Stomach (tissue), 9 donors: ENCODE results near the gene C2orf78. TPM values are rescaled to one million over a fixed set of nuclear protein-coding genes. Genes with fewer than 3 reads are reported as not detected.

ENCODE experiments used
- DNase-seq, 2 donors: peaks; one replicate each; pipeline versions ENCODE4 v3.0.0 to v3.0.0-alpha.2; 2013 to 2019
- H3K27ac ChIP-seq, 5 donors: fragments of 200-600 bp in 4 of 5; sonication (generic) in 4 of 5; one replicate each; pipeline ENCODE4 v1.5.1; 2013 to 2019; ENCODE audit warnings: mild to moderate bottlenecking in 1 of 5, moderate library complexity in 1 of 5
- H3K27me3 ChIP-seq, 3 donors: fragments of 200-600 bp; sonication (generic); one replicate each; pipeline ENCODE4 v1.5.1; 2017 to 2019; ENCODE audit warnings: mixed run types in 1 of 3
- H3K36me3 ChIP-seq, 4 donors: fragments of 200-600 bp; sonication (generic); 1 replicate in 3 of 4; 2 replicates in 1 of 4; pipeline ENCODE4 v1.5.1; 2016 to 2019
- H3K4me1 ChIP-seq, 4 donors: fragments of 200-600 bp; sonication (generic); one replicate each; pipeline ENCODE4 v1.5.1; 2016 to 2019
- H3K4me3 ChIP-seq, 4 donors: fragments of 200-600 bp; sonication (generic) in 3 of 4; one replicate each; pipeline ENCODE4 v1.5.1; 2016 to 2019; ENCODE audit warnings: mild to moderate bottlenecking in 1 of 4
- H3K9me3 ChIP-seq, 4 donors: fragments of 200-600 bp; sonication (generic); one replicate each; pipeline ENCODE4 v1.5.1; 2016 to 2019
- CTCF ChIP-seq, 7 experiments: fragments of 450-650 bp in 4 of 7; fragments of 200-600 bp in 3 of 7; sonication (generic) in 3 of 7; IDR thresholded peaks; one replicate each; pipeline ENCODE4 v1.5.1; 2016 to 2019; ENCODE audit warnings: antibody characterized with exemption in 7 of 7, control low read depth in 2 of 7, mild to moderate bottlenecking in 1 of 7
- EP300 ChIP-seq: sonication (generic); formaldehyde crosslinking; IDR thresholded peaks from one replicate; pipeline ENCODE4 v1.6.1; 2017; ENCODE audit warnings: antibody characterized with exemption
- POLR2A ChIP-seq, 4 donors: fragments of 450-650 bp; IDR thresholded peaks; one replicate each; pipeline ENCODE4 v1.6.1; 2016; ENCODE audit warnings: antibody characterized with exemption in 4 of 4, control low read depth in 2 of 4, mild to moderate bottlenecking in 1 of 4, moderate library complexity in 1 of 4
- POLR2AphosphoS5 ChIP-seq, 3 donors: sonication (generic); formaldehyde crosslinking; IDR thresholded peaks; one replicate each; pipeline ENCODE4 v1.6.1; 2016; ENCODE audit warnings: antibody characterized with exemption in 3 of 3
- whole genome bisulfite sequencing, 5 donors: extraction: QIAGEN DNeasy Blood & Tissue Kit in 3 of 5; methylation state at CpG; one replicate each; pipeline versions ENCODE4 v1.1.5 to v1.1.7; 2013 to 2018; 5-methylcytosine and 5-hydroxymethylcytosine counted together
- intact Hi-C: fragments of 100-400 bp; cut with DNase I; formaldehyde crosslinking; loops from one replicate; pipeline ENCODE4 v1.15.1; 2023; ENCODE audit warnings: low total_unique reads
- polyA plus RNA-seq, 3 donors: library from polyadenylated mRNA; stranded (reverse); fragments of 200-250 nt; gene quantifications; one replicate each; pipeline ENCODE4 v1.2.3, GENCODE V29; 2013
- total RNA-seq, 5 donors: library from RNA; depleted of rRNA; stranded (reverse); fragments of >200 nt; gene quantifications; one replicate each; pipeline versions ENCODE4 v1.1.0 to v1.2.3, GENCODE V29; 2014 to 2016
- donor health status: healthy with polysubstance abuse.
- donor health status: Bipolar disorder and iron deficiency.
- donor health status: healthy.

The C2orf78 gene
- total and polyA plus RNA-seq, 8 donors: not detected

- 67 to 87% (median 81%) methylated on average over 4 of the region's 4 CpGs for WGBS, 5 donors
- intact Hi-C loops: loop anchor here (10.0 kb wide), 2 partner anchors 319 to 509 kb away; partner anchors contain the start of gene BOLA3
- H3K9me3 ChIP-seq: no peaks in the 10 kb centered on the region
Measured at GRCh38 chr2:73825408-73825807, 41.4 kb downstream of the C2orf78 start.

GRCh38 chr2:73827018-73827417 lies 43.0 kb downstream of the C2orf78 start:
- H3K9me3 ChIP-seq: no peaks in the 10 kb centered on the region
- H3K27ac ChIP-seq: no peak overlapping the region
- intact Hi-C loops: loop anchor here (10.0 kb wide), 2 partner anchors 318 to 508 kb away; partner anchors contain the start of gene BOLA3
- H3K27me3 ChIP-seq: no peaks in the 10 kb centered on the region
- peak in 3 of 7 experiments; percentile 6 to 22 (median 9) for TF ChIP-seq CTCF (IDR thresholded peaks at IDR 0.05)
- no peak for TF ChIP-seq POLR2A (IDR thresholded peaks at IDR 0.05)
- DNase-seq: peak in 1 of 2 donors; percentile 56
- H3K4me1 ChIP-seq: peaks cover 6 to 33% (median 23%) of the 10 kb centered on the region in 4 donors
- no peak overlapping the region for H3K4me3 ChIP-seq
- 23 to 48% (median 24%) methylated on average over 2 of the region's 2 CpGs for WGBS, 5 donors
- peaks cover 0 to 14% (median 7%) of the 10 kb centered on the region in 4 donors for H3K36me3 ChIP-seq

More at GRCh38 chr2:73825408-73825807, 41.4 kb downstream of the C2orf78 start:
- no peak for TF ChIP-seq EP300
- TF ChIP-seq POLR2A (IDR thresholded peaks at IDR 0.05): no peak
- no peak for TF ChIP-seq CTCF (IDR thresholded peaks at IDR 0.05)
- no peak for TF ChIP-seq POLR2AphosphoS5 (IDR thresholded peaks at IDR 0.05)
- DNase-seq: no peak
- Histone ChIP-seq H3K36me3 (no peaks in the 10 kb centered on the region), H3K27ac (no peak overlapping the region), H3K27me3 (no peaks in the 10 kb centered on the region), H3K4me1 (peaks cover 6 to 24% (median 18%) of the 10 kb centered on the region in 4 donors), H3K4me3 (no peak overlapping the region)

DNA sequence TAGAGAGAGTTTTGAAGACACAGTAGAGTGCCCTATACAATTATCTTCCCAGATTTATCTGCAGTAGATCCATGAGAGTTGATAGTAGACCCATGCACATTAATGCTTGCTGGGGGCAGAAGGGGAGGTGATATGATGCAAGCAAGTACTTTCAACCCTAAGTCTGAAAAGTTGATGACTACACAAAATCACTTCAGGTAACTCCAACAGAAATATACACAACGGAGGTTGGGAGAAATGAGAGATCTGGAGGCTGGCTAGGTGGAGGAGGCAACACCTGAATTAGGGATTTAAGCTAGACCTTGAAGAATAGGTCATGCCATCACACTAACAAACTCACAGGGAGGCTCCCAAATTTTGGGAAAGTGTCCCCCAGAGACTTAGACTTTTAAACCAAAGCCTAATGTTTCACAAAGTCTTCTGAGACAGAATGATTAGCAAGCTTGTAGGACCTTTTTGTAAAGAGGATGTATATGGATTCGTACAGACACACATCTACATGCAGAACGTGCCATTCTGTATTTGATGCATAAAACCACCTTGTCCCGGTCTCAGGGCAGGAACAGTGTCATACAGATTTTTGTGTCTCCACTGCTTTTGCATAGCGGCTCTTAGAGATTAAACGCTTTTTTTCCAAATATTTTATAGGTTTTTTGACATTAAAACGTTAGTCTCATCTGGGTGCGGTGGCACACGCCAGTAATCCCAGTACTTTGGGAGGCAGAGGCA lies 43.8 kb downstream of the C2orf78 start:
- Histone ChIP-seq H3K27ac (peak overlapping the region in 4 of 5 donors; percentile 93 to 96 (median 96)), H3K4me3 (peak overlapping the region; percentile 67 to 81 (median 71))
- no peak for DNase-seq

More for the DNA sequence above, 43.8 kb downstream of the C2orf78 start:
- 80 to 86% (median 83%) methylated on average over 9 of the region's 9 CpGs for WGBS, 5 donors
- peaks cover 0 to 22% (median 15%) of the 10 kb centered on the region in 4 donors for H3K36me3 ChIP-seq
- H3K4me1 ChIP-seq: peaks cover 6 to 41% (median 25%) of the 10 kb centered on the region in 4 donors
- intact Hi-C loops: loop anchor here (10.0 kb wide), 2 partner anchors 317 to 507 kb away; partner anchors contain the start of gene BOLA3
- H3K9me3 ChIP-seq: no peaks in the 10 kb centered on the region
- TF ChIP-seq POLR2A (IDR thresholded peaks at IDR 0.05) (no peak), CTCF (IDR thresholded peaks at IDR 0.05) (no peak), POLR2AphosphoS5 (IDR thresholded peaks at IDR 0.05) (no peak), EP300 (no peak)
- H3K27me3 ChIP-seq: no peaks in the 10 kb centered on the region
